Measurements from ENCODE around the gene BCL2L1. TPM values are rescaled to one million over a fixed set of nuclear protein-coding genes. Genes with fewer than 3 reads are reported as not detected.
A peak's percentile ranks its signal among the peaks of the same experiment; 100 is the strongest.

Gene BCL2L1
- polyA plus RNA-seq, 1 of the 3 experiments (the other 2 are of a cell fraction): 99.9 TPM

DNA sequence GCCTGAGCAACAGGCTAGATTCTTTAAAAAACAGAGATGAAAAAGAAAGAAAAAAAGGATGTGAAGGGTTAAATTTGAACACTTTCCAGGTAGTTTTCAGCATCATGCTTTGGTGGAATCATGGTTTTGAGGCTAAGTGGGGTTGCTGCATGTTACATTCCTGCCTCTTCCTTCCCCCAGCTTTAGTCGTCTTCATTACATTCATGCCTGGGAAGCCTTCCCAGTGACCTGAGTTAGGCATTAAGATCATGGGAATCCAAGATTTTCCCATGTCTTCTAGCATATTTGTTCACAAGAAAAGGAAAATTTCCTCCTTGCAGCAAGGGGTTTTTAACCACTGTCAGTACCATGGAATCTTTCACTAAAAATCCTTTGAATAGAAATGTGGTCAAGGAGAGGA, 28.5 kb upstream of the BCL2L1 start:
- peaks cover 0 to 7% of the 10 kb centered on the region in 2 experiments for H3K36me3 ChIP-seq (replicated peaks in 1 of 2; ENCODE audit: control insufficient read depth in 1 of 2, insufficient read depth in 2 of 2, low read length in 1 of 2)
- H3F3A ChIP-seq (replicated peaks; ENCODE audit: insufficient read depth): peaks cover 8% of the 10 kb centered on the region
- ChIA-PET CTCF (interaction anchor here (0.8 to 1.4 kb wide), 2 partner anchors 38 to 138 kb away, joined by 3 to 4 read pairs; no protein-coding TSS in a partner anchor), POLR2A (no interaction called here)
- no peak for DNase-seq
- H3K4me2 ChIP-seq: peak overlapping the region; percentile 22; the same call in 1 of the 2 replicates
- H3K9me3 ChIP-seq: no peaks in the 10 kb centered on the region
- no peak overlapping the region for H3K4me3 ChIP-seq (ENCODE audit: low read depth in 2 of 2, low read length in 1 of 2)
- peak overlapping the region; percentile 22; the same call in 1 of the 2 replicates for H3K9ac ChIP-seq
- no peak for TF ChIP-seq RXRA (IDR thresholded peaks at IDR 0.05; ENCODE audit: borderline replicate concordance, low read depth)
- TF ChIP-seq TEAD4 (IDR thresholded peaks at IDR 0.05; ENCODE audit: borderline replicate concordance, insufficient read depth): peak; percentile 20; the same call in 1 of the 2 replicates
- TF ChIP-seq, protein P1, sequence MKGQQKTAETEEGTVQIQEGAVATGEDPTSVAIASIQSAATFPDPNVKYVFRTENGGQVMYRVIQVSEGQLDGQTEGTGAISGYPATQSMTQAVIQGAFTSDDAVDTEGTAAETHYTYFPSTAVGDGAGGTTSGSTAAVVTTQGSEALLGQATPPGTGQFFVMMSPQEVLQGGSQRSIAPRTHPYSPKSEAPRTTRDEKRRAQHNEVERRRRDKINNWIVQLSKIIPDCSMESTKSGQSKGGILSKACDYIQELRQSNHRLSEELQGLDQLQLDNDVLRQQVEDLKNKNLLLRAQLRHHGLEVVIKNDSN (IDR thresholded peaks at IDR 0.05; ENCODE audit: borderline replicate concordance, low read depth): no peak
- H3K27me3 ChIP-seq (ENCODE audit: insufficient read depth): no peaks in the 10 kb centered on the region
- peaks cover 34% of the 10 kb centered on the region for H4K20me1 ChIP-seq (ENCODE audit: insufficient read depth)
- 7% methylated on average over 1 of the region's 1 CpG for WGBS (ENCODE audit: low lambda C conversion rate)
- peaks cover 100% of the 10 kb centered on the region for H3K79me2 ChIP-seq (ENCODE audit: insufficient read depth)
- no peaks in the 10 kb centered on the region for H3K9me2 ChIP-seq
- peaks cover 4 to 7% of the 10 kb centered on the region in 2 experiments; a peak in 2 of 4 replicates for H3K4me1 ChIP-seq (ENCODE audit: control insufficient read depth in 1 of 2, insufficient read depth in 2 of 2, low read depth in 1 of 2, low read length in 1 of 2)
- peak overlapping the region; percentile 29 to 71; a peak in 3 of 4 replicates for H3K27ac ChIP-seq (ENCODE audit: low read depth in 2 of 2, low read length in 1 of 2)
- H2AFZ ChIP-seq (ENCODE audit: low read depth): peak overlapping the region; percentile 7; the same call in 1 of the 2 replicates

DNA sequence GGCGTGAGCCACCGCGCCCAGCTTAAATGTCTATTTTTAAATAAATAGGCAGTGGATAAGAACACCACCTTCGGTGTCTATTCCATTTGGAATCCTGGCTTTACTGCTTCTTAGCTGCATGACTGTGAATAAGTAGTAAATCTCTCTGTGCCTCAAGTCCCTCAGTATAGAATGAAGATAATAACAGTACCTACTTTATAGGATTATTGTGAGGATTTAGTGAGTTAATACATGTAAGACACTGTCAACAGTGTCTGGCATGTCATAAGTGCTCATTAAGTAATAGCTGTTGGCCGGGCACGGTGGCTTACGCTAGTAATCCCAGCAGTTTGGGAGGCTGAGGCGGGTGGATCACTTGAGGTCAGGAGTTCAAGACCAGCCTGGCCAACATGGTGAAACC, 26.6 kb upstream of the BCL2L1 start:
- Histone ChIP-seq H3K9ac (no peak overlapping the region), H3K4me2 (no peak overlapping the region), H3F3A (replicated peaks; ENCODE audit: insufficient read depth) (peaks cover 9% of the 10 kb centered on the region), H3K4me1 (ENCODE audit: control insufficient read depth in 1 of 2, insufficient read depth in 2 of 2, low read depth in 1 of 2, low read length in 1 of 2) (peaks cover 4 to 7% of the 10 kb centered on the region in 2 experiments; a peak in 2 of 4 replicates), H3K27ac (ENCODE audit: low read depth in 2 of 2, low read length in 1 of 2) (no peak overlapping the region), H3K9me2 (no peaks in the 10 kb centered on the region), H2AFZ (ENCODE audit: low read depth) (no peak overlapping the region), H3K79me2 (ENCODE audit: insufficient read depth) (peaks cover 100% of the 10 kb centered on the region), H3K27me3 (ENCODE audit: insufficient read depth) (no peaks in the 10 kb centered on the region), H3K36me3 (replicated peaks in 1 of 2; ENCODE audit: control insufficient read depth in 1 of 2, insufficient read depth in 2 of 2, low read length in 1 of 2) (peaks cover 0 to 16% of the 10 kb centered on the region in 2 experiments), H4K20me1 (ENCODE audit: insufficient read depth) (peaks cover 22% of the 10 kb centered on the region), H3K9me3 (no peaks in the 10 kb centered on the region), H3K4me3 (ENCODE audit: low read depth in 2 of 2, low read length in 1 of 2) (no peak overlapping the region)
- ChIA-PET CTCF (interaction anchor here (0.7 to 5.2 kb wide), 5 partner anchors 25 to 136 kb away, joined by 3 to 30 read pairs (median 3); partner anchors contain the start of gene BCL2L1), POLR2A (no interaction called here)
- no peak for TF ChIP-seq JUND (IDR thresholded peaks at IDR 0.05)
- no peak for TF ChIP-seq MEF2A (IDR thresholded peaks at IDR 0.05; ENCODE audit: borderline replicate concordance, low read depth)
- no peak for TF ChIP-seq GABPA (IDR thresholded peaks at IDR 0.05; ENCODE audit: low read depth)
- TF ChIP-seq, protein P2, sequence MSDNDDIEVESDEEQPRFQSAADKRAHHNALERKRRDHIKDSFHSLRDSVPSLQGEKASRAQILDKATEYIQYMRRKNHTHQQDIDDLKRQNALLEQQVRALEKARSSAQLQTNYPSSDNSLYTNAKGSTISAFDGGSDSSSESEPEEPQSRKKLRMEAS (IDR thresholded peaks at IDR 0.05; ENCODE audit: low read depth): no peak
- TF ChIP-seq, protein P1 (IDR thresholded peaks at IDR 0.05; ENCODE audit: borderline replicate concordance, low read depth): no peak
- TF ChIP-seq YY1 (IDR thresholded peaks at IDR 0.05; ENCODE audit: low read depth): no peak
- no peak for TF ChIP-seq FOXJ3 (CRISPR knock-in tag; IDR thresholded peaks at IDR 0.05)
- no peak for TF ChIP-seq NRF1 (IDR thresholded peaks at IDR 0.05; ENCODE audit: low read depth, low read length)
- no peak for DNase-seq
- WGBS (ENCODE audit: low lambda C conversion rate): 95% methylated on average over 8 of the region's 8 CpGs

Data from SK-N-SH (cell line).